PFSK-1 (cell line): Measurements from ENCODE around the gene RHOT2.

ENCODE experiments used
- POLR2AphosphoS5 ChIP-seq: IDR thresholded peaks from 2 replicates; pipeline ENCODE4 v1.6.1; 2012; ENCODE audit warnings: low read depth, mild to moderate bottlenecking, control low read depth, low read length, moderate library complexity
- SIN3A ChIP-seq: IDR thresholded peaks from 2 replicates; pipeline ENCODE4 v1.6.1; 2012; ENCODE audit warnings: mild to moderate bottlenecking, low read length, moderate library complexity, borderline replicate concordance; ENCODE audit not compliant: insufficient read depth
- TAF1 ChIP-seq: IDR thresholded peaks from 2 replicates; pipeline ENCODE4 v1.6.1; 2012; ENCODE audit warnings: low read length, control low read depth, borderline replicate concordance; ENCODE audit not compliant: insufficient read depth
- TF ChIP-seq, protein P1 (sequence below), 2 experiments: IDR thresholded peaks; 2 replicates each; pipeline versions ENCODE4 v1.6.1 to v1.8.0; 2011 to 2012; ENCODE audit warnings: low read depth in 2 of 2, low read length in 2 of 2, control low read depth in 1 of 2, inconsistent platforms in 1 of 2, mild to moderate bottlenecking in 1 of 2, moderate library complexity in 1 of 2; ENCODE audit not compliant: insufficient read depth in 1 of 2

DNA sequence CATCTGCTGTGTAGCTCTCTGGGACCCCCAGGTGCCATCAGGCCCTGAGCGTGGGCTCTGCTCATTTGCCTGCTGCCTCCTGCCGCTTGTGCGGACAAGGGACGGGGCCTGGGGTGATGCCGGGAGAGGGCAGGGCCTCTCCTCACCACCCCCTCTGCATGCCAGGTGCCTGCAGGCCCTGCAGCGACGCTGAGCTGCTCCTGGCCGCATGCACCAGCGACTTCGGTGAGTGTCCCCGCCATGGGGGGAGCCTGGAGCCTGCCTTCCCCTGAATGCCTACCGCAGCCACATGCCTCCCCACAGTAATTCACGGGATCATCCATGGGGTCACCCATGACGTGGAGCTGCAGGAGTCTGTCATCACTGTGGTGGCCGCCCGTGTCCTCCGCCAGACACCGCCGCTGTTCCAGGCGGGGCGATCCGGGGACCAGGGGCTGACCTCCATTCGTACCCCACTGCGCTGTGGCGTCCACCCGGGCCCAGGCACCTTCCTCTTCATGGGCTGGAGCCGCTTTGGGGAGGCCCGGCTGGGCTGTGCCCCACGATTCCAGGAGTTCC, 48.9 kb downstream of the RHOT2 start:
- TF ChIP-seq POLR2AphosphoS5 = no peak
- TF ChIP-seq, protein P1, sequence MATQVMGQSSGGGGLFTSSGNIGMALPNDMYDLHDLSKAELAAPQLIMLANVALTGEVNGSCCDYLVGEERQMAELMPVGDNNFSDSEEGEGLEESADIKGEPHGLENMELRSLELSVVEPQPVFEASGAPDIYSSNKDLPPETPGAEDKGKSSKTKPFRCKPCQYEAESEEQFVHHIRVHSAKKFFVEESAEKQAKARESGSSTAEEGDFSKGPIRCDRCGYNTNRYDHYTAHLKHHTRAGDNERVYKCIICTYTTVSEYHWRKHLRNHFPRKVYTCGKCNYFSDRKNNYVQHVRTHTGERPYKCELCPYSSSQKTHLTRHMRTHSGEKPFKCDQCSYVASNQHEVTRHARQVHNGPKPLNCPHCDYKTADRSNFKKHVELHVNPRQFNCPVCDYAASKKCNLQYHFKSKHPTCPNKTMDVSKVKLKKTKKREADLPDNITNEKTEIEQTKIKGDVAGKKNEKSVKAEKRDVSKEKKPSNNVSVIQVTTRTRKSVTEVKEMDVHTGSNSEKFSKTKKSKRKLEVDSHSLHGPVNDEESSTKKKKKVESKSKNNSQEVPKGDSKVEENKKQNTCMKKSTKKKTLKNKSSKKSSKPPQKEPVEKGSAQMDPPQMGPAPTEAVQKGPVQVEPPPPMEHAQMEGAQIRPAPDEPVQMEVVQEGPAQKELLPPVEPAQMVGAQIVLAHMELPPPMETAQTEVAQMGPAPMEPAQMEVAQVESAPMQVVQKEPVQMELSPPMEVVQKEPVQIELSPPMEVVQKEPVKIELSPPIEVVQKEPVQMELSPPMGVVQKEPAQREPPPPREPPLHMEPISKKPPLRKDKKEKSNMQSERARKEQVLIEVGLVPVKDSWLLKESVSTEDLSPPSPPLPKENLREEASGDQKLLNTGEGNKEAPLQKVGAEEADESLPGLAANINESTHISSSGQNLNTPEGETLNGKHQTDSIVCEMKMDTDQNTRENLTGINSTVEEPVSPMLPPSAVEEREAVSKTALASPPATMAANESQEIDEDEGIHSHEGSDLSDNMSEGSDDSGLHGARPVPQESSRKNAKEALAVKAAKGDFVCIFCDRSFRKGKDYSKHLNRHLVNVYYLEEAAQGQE (IDR thresholded peaks at IDR 0.05; ENCODE audit: insufficient read depth in 1 of 2, low read depth in 2 of 2, low read length in 2 of 2) = no peak
- no peak for TF ChIP-seq TAF1
- no peak for TF ChIP-seq SIN3A
